ELR (cell line): ENCODE data around the gene ANKRD11.

Experiments
- DNase-seq: peaks from one replicate; pipeline ENCODE4 v3.0.0-alpha.2; 2015; ENCODE audit warnings: low read depth

Gene ANKRD11

DNA sequence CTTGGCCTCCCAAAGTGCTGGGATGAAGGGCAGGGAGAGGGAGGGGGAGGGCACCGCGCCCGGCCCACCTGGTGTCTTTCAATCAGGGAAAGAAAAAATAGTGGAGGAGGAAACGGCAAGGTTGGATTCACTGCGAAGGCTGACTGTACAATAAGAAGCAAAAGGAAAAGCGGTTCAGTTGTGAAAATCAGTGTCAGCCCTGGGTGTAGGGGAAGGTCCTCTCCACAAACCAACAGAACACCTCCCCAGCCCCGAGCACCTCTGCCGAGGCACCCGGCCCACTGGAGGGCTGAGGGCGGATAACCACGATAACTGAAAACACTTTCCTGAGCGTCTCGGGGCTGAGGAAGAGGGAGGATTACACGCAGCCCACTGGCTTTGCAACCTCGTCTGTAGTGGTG is 16.4 kb upstream of the ANKRD11 start:
- DNase-seq: peak; percentile 51

GRCh38 chr16:89506113-89506504 is 15.7 kb upstream of the ANKRD11 start:
- DNase-seq: no peak

- peak; percentile 99 for DNase-seq
Observed at GRCh38 chr16:89505204-89506112, 15.1 kb upstream of the ANKRD11 start.

DNA sequence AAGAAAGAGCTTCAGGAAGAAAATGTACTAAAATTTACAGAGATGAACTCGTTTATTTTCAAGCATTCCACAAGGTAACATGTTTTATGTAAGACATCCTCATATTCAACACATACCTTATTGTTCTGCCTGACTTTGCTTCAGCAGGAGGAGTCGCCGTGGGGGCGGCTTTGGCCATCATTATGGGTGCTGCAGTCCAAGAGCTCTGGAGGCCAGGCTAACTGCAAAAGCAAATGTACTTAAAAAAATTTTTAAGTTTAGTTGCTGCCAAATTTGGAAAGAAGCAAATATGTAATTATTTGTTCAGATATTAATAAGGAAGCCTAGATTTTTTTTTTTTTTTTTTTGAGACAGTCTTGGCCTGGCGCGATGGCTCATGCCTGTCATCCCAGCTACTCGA is 13.7 kb upstream of the ANKRD11 start:
- DNase-seq: no peak

GRCh38 chr16:89502081-89502843 is 11.9 kb upstream of the ANKRD11 start:
- peak; percentile 27 for DNase-seq

- no peak for DNase-seq
Observed at GRCh38 chr16:89499767-89500166, 9.4 kb upstream of the ANKRD11 start.

GRCh38 chr16:89498839-89499238 is 8.5 kb upstream of the ANKRD11 start:
- DNase-seq: no peak

DNA sequence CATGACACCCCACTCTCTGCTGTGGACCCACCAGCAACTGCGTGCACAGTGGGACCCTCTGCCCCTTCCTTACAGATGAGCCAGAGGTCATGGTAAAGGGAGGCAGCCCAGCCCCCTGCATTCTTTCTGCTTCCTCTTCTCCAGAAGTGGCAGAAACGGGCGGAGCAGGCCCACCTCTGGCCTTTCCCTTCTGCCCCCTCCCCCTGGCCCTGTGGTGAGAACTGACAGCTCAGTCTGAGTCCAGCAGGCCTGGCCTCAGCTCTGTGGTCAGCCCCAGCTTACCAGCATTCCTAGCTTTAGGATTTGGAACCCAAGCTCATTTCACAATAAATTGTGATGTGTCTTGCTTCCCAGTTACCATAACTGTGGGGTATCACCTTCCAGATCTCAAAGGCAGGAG is 4.8 kb upstream of the ANKRD11 start:
- peak; percentile 76 for DNase-seq

- no peak for DNase-seq
Observed at GRCh38 chr16:89493776-89494175, 3.4 kb upstream of the ANKRD11 start.

DNA sequence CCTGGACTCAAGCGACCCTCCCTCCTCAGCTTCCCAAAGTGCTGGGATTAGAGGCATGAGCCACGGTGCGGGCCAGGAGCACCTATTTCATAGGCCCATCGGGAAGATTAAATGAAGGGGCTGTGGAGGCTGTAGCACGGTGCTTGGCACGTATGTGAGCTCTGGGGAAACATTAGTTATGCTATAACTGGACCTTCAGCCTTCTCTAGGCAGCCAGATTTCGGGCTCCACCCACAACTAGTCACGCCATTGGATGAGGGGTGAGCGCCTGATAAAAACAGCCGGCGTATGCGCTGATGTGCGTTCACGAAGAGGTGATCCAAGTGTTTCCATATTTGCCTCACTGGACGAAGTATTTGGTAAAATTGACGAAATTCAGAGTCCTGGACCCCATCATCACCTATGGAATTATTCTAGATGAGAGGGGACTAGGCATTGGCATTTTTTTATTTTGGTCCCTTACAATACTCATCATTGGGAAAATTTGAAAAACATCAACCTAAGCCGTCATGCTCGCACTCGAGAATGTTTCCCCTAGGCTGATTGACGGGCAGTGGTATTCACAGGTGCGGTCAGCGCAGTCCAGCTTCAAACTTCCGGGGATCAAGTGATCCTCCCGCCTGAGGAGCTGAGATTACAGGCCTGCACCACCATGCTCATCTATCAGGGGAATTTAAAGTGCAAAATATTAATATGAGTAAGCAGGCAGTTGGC is 1.8 kb upstream of the ANKRD11 start:
- no peak for DNase-seq

- DNase-seq: peak; percentile 70
Observed at GRCh38 chr16:89491238-89491869, 993 bp upstream of the ANKRD11 start.

DNA sequence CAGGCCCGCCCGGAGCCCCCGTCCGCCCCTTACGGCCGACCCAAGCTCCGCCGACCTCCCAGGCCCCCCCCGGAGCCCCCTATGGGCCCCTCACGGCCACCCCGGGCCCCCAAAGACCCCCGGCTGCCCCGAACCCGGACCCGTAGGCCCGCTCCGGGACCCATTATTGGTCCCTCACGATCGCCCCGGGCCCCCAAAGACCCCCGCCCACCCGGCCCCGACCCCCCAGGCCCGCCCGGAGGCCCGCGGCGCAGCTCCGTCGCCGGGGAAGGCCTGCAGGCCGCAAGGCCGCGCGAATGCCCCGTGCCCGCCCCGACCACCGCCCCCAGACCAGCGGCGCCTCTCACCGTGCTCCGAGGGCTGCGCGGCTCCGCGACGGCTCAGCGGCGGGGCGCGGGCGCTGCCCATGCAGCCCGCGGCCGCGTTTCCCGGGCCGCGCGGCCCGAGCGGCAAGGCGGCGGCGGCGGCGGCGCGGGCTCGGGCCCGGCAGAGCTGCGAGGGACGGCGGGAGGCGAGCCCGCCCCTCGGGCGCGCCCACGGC is 393 bp downstream of the ANKRD11 start:
- DNase-seq: no peak

- DNase-seq: peak; percentile 94
Observed at GRCh38 chr16:89489040-89489897, 1.1 kb downstream of the ANKRD11 start.

GRCh38 chr16:89485701-89486246 is 4.6 kb downstream of the ANKRD11 start:
- DNase-seq: no peak

DNA sequence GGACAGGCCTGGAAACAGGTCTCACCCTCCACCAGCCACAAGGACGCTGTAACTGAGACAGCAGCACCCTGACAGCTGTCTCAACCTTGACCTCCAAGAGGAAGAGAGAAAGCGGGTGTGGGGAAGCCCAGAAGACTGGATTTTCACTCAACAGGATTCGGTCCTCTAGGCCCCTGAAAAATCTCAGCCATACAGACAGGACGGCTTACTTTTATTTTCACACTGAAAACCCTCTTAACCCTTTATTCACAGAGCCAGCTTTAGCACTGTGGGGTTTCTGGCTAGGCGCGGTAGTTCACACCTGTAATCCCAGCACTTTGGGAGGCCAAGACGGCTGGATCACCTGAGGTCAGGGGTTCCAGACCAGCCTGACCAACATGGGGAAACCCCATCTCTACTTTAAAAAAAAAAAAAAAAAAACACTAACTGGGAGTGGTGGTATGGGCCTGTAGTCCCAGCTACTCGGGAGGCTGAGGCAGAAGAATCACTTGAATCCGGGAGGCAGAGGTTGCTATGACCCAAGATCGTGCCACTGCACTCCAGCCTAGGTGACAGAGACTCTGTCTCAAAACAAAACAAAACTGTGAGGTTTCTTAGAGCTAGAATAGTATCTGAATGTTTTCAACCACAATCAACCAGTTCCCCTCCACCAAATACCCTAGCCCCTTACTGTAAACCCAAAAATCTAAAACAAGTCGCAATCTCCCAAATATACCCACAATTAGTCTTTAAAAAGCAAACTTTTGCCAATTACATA is 5.3 kb downstream of the ANKRD11 start:
- DNase-seq: no peak

DNA sequence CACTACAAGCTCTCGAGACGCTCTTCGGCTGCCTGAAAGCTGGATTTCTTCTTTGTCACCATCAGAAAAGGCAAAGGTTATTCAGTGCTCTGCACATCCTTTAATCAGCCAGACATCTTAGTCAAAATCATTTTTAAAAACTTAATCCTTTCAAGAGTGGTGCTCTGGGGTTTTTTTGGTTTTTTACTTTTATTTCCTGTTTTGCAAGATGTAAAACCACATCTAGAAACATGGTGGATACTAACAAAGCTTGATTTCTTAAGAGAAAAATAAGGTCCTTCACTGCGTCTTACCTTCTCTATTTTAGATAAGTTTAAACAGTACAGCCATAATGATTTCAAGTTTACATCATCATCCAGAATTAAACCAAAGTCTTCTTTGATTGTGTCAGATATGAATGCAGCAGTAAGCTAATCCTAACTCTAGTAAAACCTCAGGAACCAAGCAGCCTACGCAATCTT is 6.3 kb downstream of the ANKRD11 start:
- DNase-seq: no peak

DNA sequence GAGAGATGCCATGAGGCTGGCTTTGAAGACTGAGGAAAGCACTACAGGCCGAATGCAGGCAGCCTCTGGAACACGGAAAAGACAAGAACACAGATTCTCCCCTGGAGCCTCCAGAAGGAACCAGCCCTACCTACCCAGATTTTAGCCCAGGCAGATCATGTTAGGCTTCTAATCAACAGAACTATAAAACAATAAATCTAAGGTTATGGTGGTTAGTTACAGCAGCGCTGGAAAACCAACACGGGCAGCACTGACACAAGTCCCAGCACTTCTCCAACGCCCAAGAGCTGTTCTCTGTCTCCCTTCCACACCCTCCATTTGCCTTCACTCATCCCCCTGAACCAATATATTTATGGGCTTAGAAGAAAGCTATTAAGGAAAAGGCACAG is 7.5 kb downstream of the ANKRD11 start:
- DNase-seq: no peak

GRCh38 chr16:89482150-89482816 is 8.1 kb downstream of the ANKRD11 start:
- no peak for DNase-seq

GRCh38 chr16:89481356-89481955 is 8.9 kb downstream of the ANKRD11 start:
- no peak for DNase-seq
